Non-pigmented ciliary epithelial cell (primary cell): ENCODE measurements around the gene SH3TC2.

Experiments
- DNase-seq: peaks from one replicate; pipeline ENCODE4 v3.0.0-alpha.2; 2010; ENCODE audit warnings: low read depth

SH3TC2 gene

GRCh38 chr5:148998174-148998797, 64.6 kb downstream of the SH3TC2 start:
- no peak for DNase-seq

GRCh38 chr5:148996270-148996669, 66.6 kb downstream of the SH3TC2 start:
- DNase-seq = no peak

- DNase-seq = no peak
These were observed 67.1 kb downstream of the SH3TC2 start for GRCh38 chr5:148995791-148996190.

- DNase-seq = no peak
These were observed 69.5 kb downstream of the SH3TC2 start for GRCh38 chr5:148993283-148993936.

GRCh38 chr5:148992265-148992664, 70.6 kb downstream of the SH3TC2 start:
- DNase-seq = no peak

- DNase-seq = no peak
These were observed 71.3 kb downstream of the SH3TC2 start for GRCh38 chr5:148991566-148991965.

GRCh38 chr5:148990817-148991216, 72.0 kb downstream of the SH3TC2 start:
- DNase-seq = no peak

GRCh38 chr5:148989567-148989966, 73.3 kb downstream of the SH3TC2 start:
- no peak for DNase-seq

GRCh38 chr5:148988328-148988727, 74.5 kb downstream of the SH3TC2 start:
- DNase-seq = no peak

- no peak for DNase-seq
These were observed 76.2 kb downstream of the SH3TC2 start for GRCh38 chr5:148986636-148987035.

GRCh38 chr5:148984345-148984744, 78.5 kb downstream of the SH3TC2 start:
- DNase-seq = no peak

GRCh38 chr5:148981353-148981752, 81.5 kb downstream of the SH3TC2 start:
- no peak for DNase-seq

GRCh38 chr5:148980731-148981130, 82.1 kb downstream of the SH3TC2 start:
- DNase-seq = no peak

- no peak for DNase-seq
These were observed 83.7 kb downstream of the SH3TC2 start for GRCh38 chr5:148979083-148979723.

- DNase-seq = no peak
These were observed 84.3 kb downstream of the SH3TC2 start for GRCh38 chr5:148978370-148979082.

GRCh38 chr5:148976569-148977381, 86.1 kb downstream of the SH3TC2 start:
- no peak for DNase-seq

- DNase-seq = no peak
These were observed 88.1 kb downstream of the SH3TC2 start for GRCh38 chr5:148974642-148975327.

- DNase-seq = no peak
These were observed 89.4 kb downstream of the SH3TC2 start for GRCh38 chr5:148973455-148973854.

- DNase-seq = no peak
These were observed 89.9 kb downstream of the SH3TC2 start for GRCh38 chr5:148972974-148973374.

GRCh38 chr5:148972396-148972795, 90.5 kb downstream of the SH3TC2 start:
- DNase-seq = no peak

GRCh38 chr5:148970876-148971275, 92.0 kb downstream of the SH3TC2 start:
- DNase-seq = no peak
